ENCODE results near the gene SLC9B1.

SLC9B1 gene, protein sequence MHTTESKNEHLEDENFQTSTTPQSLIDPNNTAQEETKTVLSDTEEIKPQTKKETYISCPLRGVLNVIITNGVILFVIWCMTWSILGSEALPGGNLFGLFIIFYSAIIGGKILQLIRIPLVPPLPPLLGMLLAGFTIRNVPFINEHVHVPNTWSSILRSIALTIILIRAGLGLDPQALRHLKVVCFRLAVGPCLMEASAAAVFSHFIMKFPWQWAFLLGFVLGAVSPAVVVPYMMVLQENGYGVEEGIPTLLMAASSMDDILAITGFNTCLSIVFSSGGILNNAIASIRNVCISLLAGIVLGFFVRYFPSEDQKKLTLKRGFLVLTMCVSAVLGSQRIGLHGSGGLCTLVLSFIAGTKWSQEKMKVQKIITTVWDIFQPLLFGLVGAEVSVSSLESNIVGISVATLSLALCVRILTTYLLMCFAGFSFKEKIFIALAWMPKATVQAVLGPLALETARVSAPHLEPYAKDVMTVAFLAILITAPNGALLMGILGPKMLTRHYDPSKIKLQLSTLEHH

GRCh38 chr4:103019308-103020124, at the start of gene SLC9B1:
Gene SLC9B1, minus strand, starts transcription at chr4:103019705. Its CDS starts 27,994 bp downstream, at chr4:102991711.
- DNase-seq (ENCODE audit: low read depth), result peak; percentile 88

- no peak for DNase-seq (ENCODE audit: low read depth)
These were observed 48.5 kb upstream of the SLC9B1 start for GRCh38 chr4:103067841-103068547.

- DNase-seq (ENCODE audit: low read depth), result no peak
These were observed 41.1 kb upstream of the SLC9B1 start for GRCh38 chr4:103060453-103061148.

DNA sequence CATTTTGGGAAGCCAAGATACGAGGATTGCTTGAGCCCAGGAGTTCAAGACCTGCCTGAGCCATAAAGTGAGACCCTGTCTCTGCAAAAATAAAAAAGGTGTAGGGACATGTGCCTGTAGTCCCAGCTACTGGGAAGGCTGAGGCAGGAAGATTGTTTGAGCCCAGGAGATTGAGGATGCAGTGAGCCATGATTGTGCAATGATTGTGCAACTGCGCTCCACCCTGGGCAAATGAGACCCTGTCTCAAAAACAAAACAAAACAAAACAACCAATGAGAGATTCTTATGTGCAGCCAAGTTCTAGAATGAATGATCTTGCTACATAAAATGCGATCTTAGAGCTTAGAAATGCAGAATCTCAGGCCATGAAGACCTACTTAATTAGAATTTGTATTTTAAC, 34.5 kb upstream of the SLC9B1 start:
- no peak for DNase-seq (ENCODE audit: low read depth)

GRCh38 chr4:103052779-103053178, 33.3 kb upstream of the SLC9B1 start:
- no peak for DNase-seq (ENCODE audit: low read depth)

DNA sequence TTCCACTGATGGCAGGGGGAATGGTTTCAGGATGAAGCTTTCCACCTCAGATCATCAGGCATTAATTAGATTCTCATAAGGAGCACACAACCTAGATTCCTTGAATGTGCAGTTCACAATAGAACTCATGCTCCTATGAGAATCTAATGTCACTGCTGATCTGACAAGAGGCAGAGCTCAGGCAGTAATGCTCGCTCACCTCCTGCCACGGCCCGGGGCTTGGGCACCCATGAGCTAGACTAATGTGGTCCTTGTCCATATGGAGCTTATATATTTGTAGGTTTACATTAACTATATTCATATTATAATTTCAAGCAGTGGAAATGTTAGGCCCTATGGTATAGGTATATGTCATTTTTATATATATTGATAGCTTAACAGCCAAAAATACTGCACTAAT, 32.6 kb upstream of the SLC9B1 start:
- no peak for DNase-seq (ENCODE audit: low read depth)

DNA sequence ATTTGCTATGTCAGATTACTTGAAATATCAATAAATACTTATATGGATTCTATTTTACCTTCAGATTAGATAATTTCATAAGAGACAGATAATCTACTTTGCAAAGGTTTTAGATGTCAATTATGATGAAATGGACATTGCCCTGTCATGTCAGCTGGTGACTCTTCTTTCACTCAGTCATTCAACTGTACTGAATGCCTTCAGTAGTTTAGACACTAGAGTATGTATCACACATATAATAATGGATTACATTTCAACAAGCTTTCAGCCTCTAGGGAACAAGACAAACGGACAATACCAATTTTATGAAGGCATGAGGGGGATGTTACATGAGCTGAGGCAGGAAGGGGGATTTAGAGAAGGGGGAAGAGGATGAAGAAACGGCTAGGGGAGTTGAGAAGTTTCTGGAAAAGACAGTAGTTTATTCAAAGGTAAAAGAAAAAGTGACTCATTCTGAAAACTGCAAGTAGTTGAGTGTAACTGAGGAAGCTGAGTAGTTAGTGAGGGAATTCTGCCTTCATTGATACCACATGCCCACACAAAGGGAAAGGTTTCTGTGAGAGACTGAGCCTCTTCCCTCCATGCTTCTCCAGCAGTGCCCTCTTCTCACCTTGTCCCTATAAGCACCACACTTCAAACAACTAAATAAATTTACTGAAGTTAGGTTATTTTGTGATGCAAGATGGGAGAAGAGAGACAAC, 31.4 kb upstream of the SLC9B1 start:
- DNase-seq (ENCODE audit: low read depth), result no peak

GRCh38 chr4:103046416-103047290, 27.1 kb upstream of the SLC9B1 start:
- no peak for DNase-seq (ENCODE audit: low read depth)

GRCh38 chr4:103044183-103044582, 24.7 kb upstream of the SLC9B1 start:
- DNase-seq (ENCODE audit: low read depth), result no peak

DNA sequence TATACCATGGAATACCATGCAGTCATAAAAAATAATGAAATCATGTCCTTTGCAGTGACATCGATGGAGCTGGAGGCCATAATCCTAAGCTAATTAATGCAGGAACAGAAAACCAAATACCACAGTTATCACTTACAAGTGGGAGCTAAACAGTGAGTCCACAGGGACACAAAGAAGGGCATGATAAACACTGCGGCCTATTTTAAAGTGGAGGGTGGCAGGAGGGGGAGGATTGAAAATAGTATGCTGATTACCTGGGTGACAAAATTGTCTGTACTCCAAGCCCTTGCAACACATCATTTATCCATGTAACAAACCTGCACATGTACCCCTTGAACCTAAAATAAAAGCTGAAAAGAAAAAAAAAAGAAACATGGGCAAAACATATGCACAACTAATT, 16.7 kb upstream of the SLC9B1 start:
- DNase-seq (ENCODE audit: low read depth), result no peak

DNA sequence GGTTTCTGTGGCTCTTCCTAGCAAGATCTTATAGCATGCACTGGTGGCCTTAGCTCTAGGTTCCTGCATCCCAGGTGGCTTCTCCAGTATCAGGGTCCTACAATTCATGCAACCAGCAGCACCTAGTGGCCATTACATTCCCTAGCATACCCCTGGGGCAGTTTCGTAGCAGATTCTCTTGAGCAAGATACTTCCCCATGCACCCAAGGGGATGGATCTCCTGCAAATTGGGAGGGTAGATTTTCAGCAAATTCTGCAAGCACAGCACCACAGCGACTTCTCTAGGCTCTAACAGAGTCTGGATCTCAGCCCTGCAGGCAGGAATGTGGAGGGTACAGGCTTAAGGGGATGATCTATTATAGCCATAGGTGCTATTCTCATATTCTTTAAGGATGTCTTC, 13.1 kb upstream of the SLC9B1 start:
- DNase-seq (ENCODE audit: low read depth), result no peak

DNA sequence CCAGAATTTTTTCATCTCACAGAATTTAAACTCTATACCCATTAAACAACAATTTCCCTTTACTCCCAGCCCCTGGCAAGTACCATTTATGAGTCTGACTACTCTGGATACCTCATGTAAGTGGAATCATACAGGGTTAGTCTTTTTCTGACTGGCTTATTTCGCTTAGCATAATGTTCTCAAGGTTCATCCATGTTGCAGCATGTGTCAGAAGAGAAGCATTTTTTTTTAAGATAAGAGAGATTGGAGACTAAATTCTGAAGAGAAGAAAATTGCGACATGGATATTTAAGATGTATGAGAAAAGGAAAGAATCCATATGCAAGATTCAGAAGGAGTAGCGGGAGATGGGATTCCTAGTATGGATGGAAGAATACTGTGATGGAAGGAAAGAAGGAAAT, 11.3 kb upstream of the SLC9B1 start:
- DNase-seq (ENCODE audit: low read depth), result no peak

DNA sequence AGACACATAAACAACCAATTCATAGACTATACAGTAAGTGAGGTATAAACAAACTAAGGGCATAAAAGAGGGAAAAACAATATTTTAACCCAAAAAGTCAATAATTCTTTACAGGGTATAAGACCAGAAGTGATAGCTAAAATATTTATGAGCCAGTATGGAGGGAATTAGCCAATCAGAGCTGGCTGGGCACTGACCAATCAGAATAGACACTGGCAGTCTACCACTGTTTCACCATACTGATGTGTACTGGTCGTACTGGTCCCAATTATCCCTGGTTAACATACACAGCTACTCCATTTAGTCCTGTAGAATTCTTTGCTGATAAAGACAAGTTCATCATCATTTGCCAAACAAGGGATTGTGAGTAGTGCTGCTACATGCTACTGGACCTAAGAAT, 9.8 kb upstream of the SLC9B1 start:
- DNase-seq (ENCODE audit: low read depth), result no peak

- DNase-seq (ENCODE audit: low read depth), result no peak
These were observed 7.4 kb upstream of the SLC9B1 start for GRCh38 chr4:103026868-103027267.

DNA sequence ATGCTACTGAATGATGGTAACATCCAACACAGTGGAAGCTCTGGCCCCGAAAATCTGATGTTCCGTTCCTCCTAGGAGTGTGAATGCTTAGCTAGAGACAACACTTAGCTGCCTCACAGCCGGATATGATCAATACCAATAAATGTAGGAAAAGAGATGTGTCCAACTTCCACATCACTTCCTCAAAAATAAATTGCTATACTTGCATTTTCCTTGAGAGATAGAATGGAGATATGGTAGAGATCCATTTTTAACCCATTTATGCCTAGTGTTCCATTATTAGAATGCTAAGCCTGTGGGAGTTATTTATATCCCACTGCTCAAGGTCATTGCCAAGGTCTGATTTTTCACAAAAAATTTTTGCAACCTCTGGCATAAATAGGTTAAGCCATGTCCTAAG, 5.5 kb upstream of the SLC9B1 start:
- DNase-seq (ENCODE audit: low read depth), result no peak

GRCh38 chr4:103021120-103021519, 1.6 kb upstream of the SLC9B1 start:
- no peak for DNase-seq (ENCODE audit: low read depth)

GRCh38 chr4:103018391-103019307, 856 bp downstream of the SLC9B1 start:
- no peak for DNase-seq (ENCODE audit: low read depth)

DNA sequence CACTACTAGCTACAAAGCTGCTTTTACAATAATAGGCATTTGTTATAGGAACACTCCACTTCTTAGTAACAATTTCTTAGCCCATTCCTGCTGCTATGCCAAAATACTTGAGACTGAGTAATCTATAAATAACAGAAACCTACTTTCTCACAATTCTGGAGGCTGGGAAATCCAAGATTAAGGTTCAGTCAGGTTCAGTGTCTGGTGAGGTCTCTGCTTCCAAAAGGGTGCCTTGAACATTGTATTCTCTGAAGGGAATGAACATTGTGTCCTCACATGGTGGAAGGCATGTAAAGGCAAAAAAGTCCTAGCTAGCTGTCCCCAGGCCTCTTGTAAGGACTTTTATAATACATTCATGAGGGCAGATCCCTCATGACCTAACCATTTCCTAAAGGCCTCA, 7.0 kb downstream of the SLC9B1 start:
- no peak for DNase-seq (ENCODE audit: low read depth)

- no peak for DNase-seq (ENCODE audit: low read depth)
These were observed 7.4 kb downstream of the SLC9B1 start for GRCh38 chr4:103012060-103012459.
